NT2/D1 (cell line): ENCODE results near the gene NFKBIA.

Source experiments
- SUZ12 ChIP-seq: IDR thresholded peaks from 2 replicates; pipeline ENCODE4 v1.6.1; 2011; ENCODE audit not compliant: insufficient read length, insufficient read depth; ENCODE audit errors: extremely low read depth
- YY1 ChIP-seq: IDR thresholded peaks from 2 replicates; pipeline ENCODE4 v1.6.1; 2011; ENCODE audit not compliant: insufficient read length, insufficient read depth
- ZNF274 ChIP-seq: IDR thresholded peaks from 2 replicates; pipeline ENCODE4 v1.6.1; 2011; ENCODE audit warnings: mild to moderate bottlenecking, low read depth, low read length

DNA sequence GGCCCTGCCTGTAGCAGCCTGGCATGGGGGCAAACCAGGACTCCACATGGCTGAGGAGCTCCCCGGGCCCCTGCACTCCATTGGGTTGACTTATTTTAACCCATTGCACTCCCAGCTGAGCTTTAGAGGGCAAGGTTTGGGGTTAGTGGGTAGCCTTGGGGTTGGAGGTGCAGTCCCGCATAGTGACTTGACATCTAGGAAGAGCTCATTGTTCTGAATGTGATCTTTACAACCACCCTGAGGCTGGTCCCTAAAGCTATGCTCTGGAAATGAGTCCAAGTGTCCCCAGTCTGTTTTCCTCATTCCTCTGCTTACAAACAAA lies 36.4 kb downstream of the NFKBIA start:
- TF ChIP-seq ZNF274 (no peak), YY1 (no peak), SUZ12 (no peak)
